CD14-positive monocyte (primary cell): ENCODE results near the gene IDI1. TPM values are rescaled to one million over a fixed set of nuclear protein-coding genes. Genes with fewer than 3 reads are reported as not detected.

Experiments used
- DNase-seq, 3 donors: peaks; one replicate each; pipeline ENCODE4 v3.0.0-alpha.2; 2011 to 2022
- H2AFZ ChIP-seq: 2 replicates; pipeline ENCODE4 v1.6.0; 2012; ENCODE audit warnings: mild to moderate bottlenecking, low read depth, low read length, inconsistent platforms; ENCODE audit not compliant: insufficient read depth, poor library complexity, severe bottlenecking
- H3K27ac ChIP-seq, 2 donors: 1 replicate in 1 of 2; 2 replicates in 1 of 2; pipeline ENCODE4 v1.5.1; 2012 to 2013; ENCODE audit warnings: low read length in 2 of 2, control low read depth in 1 of 2, inconsistent platforms in 1 of 2, low read depth in 1 of 2, mild to moderate bottlenecking in 1 of 2
- H3K27me3 ChIP-seq, 2 donors: one replicate each; pipeline versions ENCODE4 v1.6.0 to v1.6.1; 2011 to 2013; ENCODE audit warnings: low read length in 2 of 2; ENCODE audit not compliant: control insufficient read depth in 2 of 2, insufficient read depth in 2 of 2
- H3K36me3 ChIP-seq, 2 donors: replicated peaks in 1 of 2; 1 replicate in 1 of 2; 2 replicates in 1 of 2; pipeline versions ENCODE4 v1.5.1 to v1.6.1; 2012 to 2013; ENCODE audit warnings: low read length in 2 of 2, control low read depth in 1 of 2, inconsistent platforms in 1 of 2, mild to moderate bottlenecking in 1 of 2; ENCODE audit not compliant: insufficient read depth in 2 of 2, control insufficient read depth in 1 of 2
- H3K4me1 ChIP-seq, 2 donors: 1 replicate in 1 of 2; 2 replicates in 1 of 2; pipeline versions ENCODE4 v1.5.1 to v1.6.1; 2012 to 2013; ENCODE audit warnings: low read length in 2 of 2, control low read depth in 1 of 2, inconsistent platforms in 1 of 2, mild to moderate bottlenecking in 1 of 2, moderate library complexity in 1 of 2; ENCODE audit not compliant: insufficient read depth in 2 of 2, control insufficient read depth in 1 of 2
- H3K4me2 ChIP-seq: replicated peaks from 2 replicates; pipeline ENCODE3; 2012; ENCODE audit warnings: low read length, moderate library complexity, mild to moderate bottlenecking; ENCODE audit not compliant: poor library complexity, severe bottlenecking; ENCODE audit errors: extremely low read depth
- H3K4me3 ChIP-seq, 3 experiments: fragments of 200-600 bp in 1 of 3; sonication (generic) in 1 of 3; replicated peaks in 1 of 3; 1 replicate in 2 of 3; 2 replicates in 1 of 3; pipeline ENCODE4 v1.5.1; 2011 to 2013; ENCODE audit warnings: low read length in 3 of 3, mild to moderate bottlenecking in 3 of 3, control low read depth in 2 of 3, low read depth in 2 of 3, inconsistent platforms in 1 of 3, moderate library complexity in 1 of 3
- H3K79me2 ChIP-seq: 2 replicates; pipeline ENCODE4 v1.6.0; 2012; ENCODE audit warnings: mild to moderate bottlenecking, control low read depth, inconsistent platforms, low read length, moderate library complexity; ENCODE audit not compliant: insufficient read depth
- H3K9ac ChIP-seq: 2 replicates; pipeline ENCODE4 v1.6.0; 2017; ENCODE audit warnings: low read length, mild to moderate bottlenecking; ENCODE audit not compliant: insufficient read depth, poor library complexity, severe bottlenecking
- H3K9me3 ChIP-seq, 2 donors: replicated peaks in 1 of 2; 1 replicate in 1 of 2; 2 replicates in 1 of 2; pipeline versions ENCODE4 v1.5.1 to v1.6.1; 2012 to 2013; ENCODE audit warnings: low read length in 2 of 2, control low read depth in 1 of 2; ENCODE audit not compliant: control insufficient read depth in 1 of 2, insufficient read depth in 1 of 2
- H4K20me1 ChIP-seq: 2 replicates; pipeline ENCODE4 v1.6.0; 2012; ENCODE audit warnings: mild to moderate bottlenecking, low read length, control low read depth, moderate library complexity; ENCODE audit not compliant: insufficient read depth
- H3K27ac Mint-ChIP-seq, 7 donors: one replicate each; pipeline ENCODE4 v1.8.0; 2020; ENCODE audit warnings: mild to moderate bottlenecking in 7 of 7, mixed read lengths in 7 of 7, moderate library complexity in 6 of 7, inconsistent platforms in 2 of 7
- H3K27me3 Mint-ChIP-seq, 3 donors: one replicate each; pipeline ENCODE4 v1.8.0; 2021 to 2022; ENCODE audit warnings: low read depth in 3 of 3, mild to moderate bottlenecking in 3 of 3, mixed read lengths in 3 of 3, moderate library complexity in 3 of 3, inconsistent platforms in 1 of 3
- H3K36me3 Mint-ChIP-seq, 2 donors: one replicate each; pipeline ENCODE4 v1.8.0; 2020; ENCODE audit warnings: mixed read lengths in 2 of 2, inconsistent platforms in 1 of 2, mild to moderate bottlenecking in 1 of 2
- H3K4me1 Mint-ChIP-seq: one replicate; pipeline ENCODE4 v1.8.0; 2020; ENCODE audit warnings: mild to moderate bottlenecking, mixed read lengths
- H3K4me3 Mint-ChIP-seq, 2 donors: one replicate each; pipeline ENCODE4 v1.8.0; 2020; ENCODE audit warnings: mild to moderate bottlenecking in 2 of 2, mixed read lengths in 2 of 2, moderate library complexity in 1 of 2
- H3K9me3 Mint-ChIP-seq, 7 donors: one replicate each; pipeline ENCODE4 v1.8.0; 2020 to 2022; ENCODE audit warnings: mixed read lengths in 7 of 7, mild to moderate bottlenecking in 6 of 7, moderate library complexity in 6 of 7, inconsistent platforms in 2 of 7
- CTCF ChIP-seq: fragments of 200-600 bp; IDR thresholded peaks from one replicate; pipeline ENCODE4 v1.8.0; 2022; ENCODE audit warnings: antibody characterized with exemption, mild to moderate bottlenecking
- WGBS: methylation state at CpG from one replicate; pipeline ENCODE4 v1.1.5; 2013; ENCODE audit warnings: missing lambda C conversion rate; ENCODE audit not compliant: insufficient coverage; 5-methylcytosine and 5-hydroxymethylcytosine counted together
- intact Hi-C, 2 donors: fragments of 100-400 bp; cut with micrococcal nuclease; formaldehyde crosslinking; loops; one replicate each; pipeline versions ENCODE4 v1.15.0 to v1.15.1; 2023
- polyA plus RNA-seq, 3 donors: library from polyadenylated mRNA; depleted of rRNA in 1 of 3; unstranded in 2 of 3; stranded (reverse) in 1 of 3; fragments of 300-500 nt in 2 of 3; fragments of >200 nt in 1 of 3; fragmentation: Illumina TruSeq in 2 of 3; gene quantifications; 1 replicate in 2 of 3; 2 replicates in 1 of 3; pipeline ENCODE4 v1.2.3, GENCODE V29; 2012 to 2021

Gene IDI1
- polyA plus RNA-seq, 3 donors = 35.0 to 139 (median 46.9) TPM

GRCh38 chr10:1045415-1045814, 3.5 kb downstream of the IDI1 start:
- no peak overlapping the region for H3K4me3 Mint-ChIP-seq
- H3K9me3 Mint-ChIP-seq = no peaks in the 10 kb centered on the region
- H3K27ac Mint-ChIP-seq = peak overlapping the region in 5 of 7 donors; percentile 7 to 98 (median 63)
- 68% methylated on average over 4 of the region's 6 CpGs for WGBS
- H2AFZ ChIP-seq = no peak overlapping the region
- peaks cover 45 to 65% of the 10 kb centered on the region in 2 donors for H3K4me1 ChIP-seq
- TF ChIP-seq CTCF = no peak
- no peak overlapping the region for H3K9ac ChIP-seq
- peak overlapping the region in 1 of 2 donors; percentile 6 for H3K27ac ChIP-seq
- H3K36me3 ChIP-seq = peaks cover 19 to 23% of the 10 kb centered on the region in 2 donors
- no peaks in the 10 kb centered on the region for H3K27me3 ChIP-seq
- no peaks in the 10 kb centered on the region for H3K9me3 ChIP-seq
- H3K79me2 ChIP-seq = peaks cover 62% of the 10 kb centered on the region
- H3K4me2 ChIP-seq = no peak overlapping the region
- intact Hi-C loops = no loop called here
- peaks cover 44% of the 10 kb centered on the region for H3K4me1 Mint-ChIP-seq
- peaks cover 23 to 32% of the 10 kb centered on the region in 2 donors for H3K36me3 Mint-ChIP-seq
- peaks cover 17% of the 10 kb centered on the region for H4K20me1 ChIP-seq
- H3K27me3 Mint-ChIP-seq = no peaks in the 10 kb centered on the region
- no peak overlapping the region for H3K4me3 ChIP-seq
- no peak for DNase-seq

GRCh38 chr10:1044964-1045363, 4.0 kb downstream of the IDI1 start:
- peaks cover 58% of the 10 kb centered on the region for H3K79me2 ChIP-seq
- peaks cover 40 to 61% of the 10 kb centered on the region in 2 donors for H3K4me1 ChIP-seq
- WGBS = 73% methylated on average over 2 of the region's 4 CpGs

More at GRCh38 chr10:1044964-1045363, 4.0 kb downstream of the IDI1 start:
- Histone ChIP-seq H3K27ac (peak overlapping the region in 1 of 2 donors; percentile 86), H3K9me3 (no peaks in the 10 kb centered on the region), H3K4me2 (peak overlapping the region; percentile 6), H3K4me3 (peak overlapping the region in 1 of 3 experiments; percentile 78), H3K9ac (no peak overlapping the region), H3K27me3 (no peaks in the 10 kb centered on the region), H3K36me3 (peaks cover 23 to 27% of the 10 kb centered on the region in 2 donors), H2AFZ (no peak overlapping the region), H4K20me1 (peaks cover 16% of the 10 kb centered on the region)
- DNase-seq = no peak
- Mint-ChIP-seq H3K27ac (peak overlapping the region in 6 of 7 donors; percentile 25 to 99 (median 98)), H3K4me1 (peaks cover 41% of the 10 kb centered on the region), H3K9me3 (no peaks in the 10 kb centered on the region), H3K4me3 (peak overlapping the region in 1 of 2 donors; percentile 21), H3K36me3 (peaks cover 28 to 36% of the 10 kb centered on the region in 2 donors), H3K27me3 (no peaks in the 10 kb centered on the region)
- intact Hi-C loops = loop anchor here in 1 of 2 donors (5.0 kb wide), 2 partner anchors 53 to 118 kb away; no protein-coding TSS in a partner anchor
- TF ChIP-seq CTCF = no peak
